22Rv1 (cell line): Measurements from ENCODE around the gene MCRS1.
A peak's percentile ranks its signal among the peaks of the same experiment; 100 is the strongest.
"Not testable (repeated sequence)": the region's sequence is repeated elsewhere in the genome, so short reads cannot be mapped to it uniquely, and the experiment has no call there.

Experiments
- H3K27ac ChIP-seq: fragments of 450-650 bp; 2 replicates; pipeline ENCODE4 v1.5.1; 2017
- ZFX ChIP-seq: fragments of 450-650 bp; IDR thresholded peaks from 2 replicates; pipeline ENCODE4 v1.6.1; 2017; ENCODE audit warnings: antibody characterized with exemption, borderline replicate concordance
- TF ChIP-seq, protein P1 (sequence below): fragments of 450-650 bp; IDR thresholded peaks from 2 replicates; pipeline ENCODE4 v1.5.1; 2017; ENCODE audit warnings: mild to moderate bottlenecking

The MCRS1 gene

DNA sequence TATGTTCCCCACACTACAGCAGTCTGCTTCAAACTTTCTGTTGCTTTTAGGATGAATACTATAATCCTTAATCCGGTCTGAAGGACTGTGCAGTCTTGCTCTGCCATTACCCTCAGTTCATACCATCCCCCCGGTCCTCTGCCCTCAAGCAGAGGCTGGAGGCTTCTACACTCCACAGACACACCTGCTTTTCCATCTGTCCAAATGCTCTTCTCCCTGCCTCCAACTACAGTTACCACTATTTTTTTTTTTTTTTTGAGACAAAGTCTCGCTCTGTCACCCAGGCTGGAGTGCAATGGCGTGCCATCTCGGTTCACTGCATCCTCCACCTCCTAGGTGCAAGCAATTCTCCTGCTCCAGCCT lies 48.4 kb downstream of the MCRS1 start:
- no peak for TF ChIP-seq ZFX
- TF ChIP-seq, protein P1, sequence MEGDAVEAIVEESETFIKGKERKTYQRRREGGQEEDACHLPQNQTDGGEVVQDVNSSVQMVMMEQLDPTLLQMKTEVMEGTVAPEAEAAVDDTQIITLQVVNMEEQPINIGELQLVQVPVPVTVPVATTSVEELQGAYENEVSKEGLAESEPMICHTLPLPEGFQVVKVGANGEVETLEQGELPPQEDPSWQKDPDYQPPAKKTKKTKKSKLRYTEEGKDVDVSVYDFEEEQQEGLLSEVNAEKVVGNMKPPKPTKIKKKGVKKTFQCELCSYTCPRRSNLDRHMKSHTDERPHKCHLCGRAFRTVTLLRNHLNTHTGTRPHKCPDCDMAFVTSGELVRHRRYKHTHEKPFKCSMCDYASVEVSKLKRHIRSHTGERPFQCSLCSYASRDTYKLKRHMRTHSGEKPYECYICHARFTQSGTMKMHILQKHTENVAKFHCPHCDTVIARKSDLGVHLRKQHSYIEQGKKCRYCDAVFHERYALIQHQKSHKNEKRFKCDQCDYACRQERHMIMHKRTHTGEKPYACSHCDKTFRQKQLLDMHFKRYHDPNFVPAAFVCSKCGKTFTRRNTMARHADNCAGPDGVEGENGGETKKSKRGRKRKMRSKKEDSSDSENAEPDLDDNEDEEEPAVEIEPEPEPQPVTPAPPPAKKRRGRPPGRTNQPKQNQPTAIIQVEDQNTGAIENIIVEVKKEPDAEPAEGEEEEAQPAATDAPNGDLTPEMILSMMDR: no peak
- H3K27ac ChIP-seq: no peak overlapping the region

DNA sequence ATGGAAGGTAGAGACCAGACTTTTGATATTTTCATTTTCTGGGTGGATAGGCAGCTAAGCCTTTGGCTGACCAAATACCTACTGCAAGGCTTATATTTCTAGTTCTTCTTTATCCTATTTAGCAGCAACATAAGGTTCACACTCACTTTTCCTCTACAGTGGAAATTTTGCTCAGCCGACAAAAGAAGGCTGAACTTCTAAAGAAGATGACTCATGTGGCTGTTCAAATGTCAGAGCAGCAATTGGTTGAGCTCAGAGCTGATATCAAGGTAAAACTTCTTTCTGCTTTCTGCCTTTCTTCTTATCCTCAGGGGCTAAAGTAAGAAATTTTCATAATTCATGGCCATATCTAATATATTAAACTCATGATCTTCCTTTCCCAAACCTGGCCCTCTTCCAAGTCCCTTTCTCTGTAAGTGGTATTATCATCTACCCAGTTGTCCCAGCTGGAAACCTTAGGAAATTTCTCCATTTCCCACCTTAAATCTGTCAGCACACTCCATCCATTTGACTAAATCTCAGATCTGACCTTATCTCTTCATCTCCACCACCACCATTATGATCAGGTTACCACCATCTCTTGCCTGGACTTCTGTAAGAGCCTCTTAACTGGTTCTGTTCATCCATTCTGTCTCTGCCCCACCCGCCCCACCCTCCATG lies 48.9 kb downstream of the MCRS1 start:
- H3K27ac ChIP-seq: no peak overlapping the region
- no peak for TF ChIP-seq ZFX
- TF ChIP-seq, protein P1: no peak

DNA sequence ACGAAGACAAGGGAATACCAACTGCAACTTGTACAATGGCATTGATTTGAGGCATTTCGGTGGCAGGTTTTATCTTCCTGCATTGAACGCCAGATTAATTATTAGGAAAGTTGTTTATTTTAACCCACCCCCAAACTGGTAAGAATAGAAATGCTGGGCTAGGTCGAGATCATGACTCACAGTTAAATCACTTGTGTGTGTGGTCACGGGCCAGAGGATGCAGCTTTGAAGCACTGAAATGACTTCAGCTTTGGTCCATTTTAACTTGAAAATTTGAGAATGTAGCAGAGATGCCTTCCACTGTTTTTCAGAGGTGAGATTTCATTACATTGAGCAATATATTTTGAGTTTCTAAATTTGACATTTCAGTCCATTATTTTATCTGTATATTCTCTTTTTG lies 52.7 kb downstream of the MCRS1 start:
- no peak overlapping the region for H3K27ac ChIP-seq
- no peak for TF ChIP-seq ZFX
- TF ChIP-seq, protein P1: no peak

DNA sequence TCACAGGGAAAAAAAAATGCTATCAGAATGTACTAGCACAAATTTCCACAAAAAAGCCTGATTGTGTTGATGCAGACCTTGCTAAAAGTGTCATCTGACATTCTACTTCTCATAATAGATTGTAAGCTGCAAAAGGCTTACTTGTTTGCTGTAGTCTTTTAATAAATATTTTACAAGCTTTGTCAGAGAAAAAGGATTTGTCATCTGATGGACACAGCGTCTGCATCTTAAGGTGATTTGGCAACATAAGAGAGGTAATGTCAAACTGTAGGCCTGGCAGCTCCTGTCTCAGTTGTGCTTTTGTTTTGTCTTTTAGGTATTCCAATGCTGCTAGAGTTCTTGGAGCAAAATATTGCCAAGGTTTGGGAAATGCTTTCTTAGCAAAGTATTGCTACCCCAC lies 55.4 kb downstream of the MCRS1 start:
- peak overlapping the region; percentile 65 for H3K27ac ChIP-seq

DNA sequence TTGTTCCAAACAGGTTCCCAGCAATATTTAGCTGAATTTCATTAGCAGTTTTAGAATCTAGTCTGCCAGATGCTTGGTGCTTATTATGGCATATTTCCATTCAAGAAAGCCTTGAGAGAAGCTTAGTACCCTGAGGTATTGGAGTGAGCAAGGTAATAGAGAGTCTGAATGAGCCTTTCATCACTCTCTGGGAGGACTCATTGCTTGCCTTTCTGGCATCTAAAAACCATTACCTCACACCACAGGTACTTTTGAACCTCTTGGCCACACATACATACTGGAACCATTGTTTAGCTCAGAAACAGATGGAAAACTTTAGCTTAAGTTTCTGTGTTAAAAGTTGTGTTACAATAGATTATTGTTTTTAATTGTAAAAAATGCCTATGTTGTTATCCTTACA lies 56.5 kb downstream of the MCRS1 start:
- TF ChIP-seq, protein P1: no peak
- no peak for TF ChIP-seq ZFX
- no peak overlapping the region for H3K27ac ChIP-seq

More for the DNA sequence above, 55.4 kb downstream of the MCRS1 start:
- TF ChIP-seq, protein P1: no peak
- TF ChIP-seq ZFX: no peak

DNA sequence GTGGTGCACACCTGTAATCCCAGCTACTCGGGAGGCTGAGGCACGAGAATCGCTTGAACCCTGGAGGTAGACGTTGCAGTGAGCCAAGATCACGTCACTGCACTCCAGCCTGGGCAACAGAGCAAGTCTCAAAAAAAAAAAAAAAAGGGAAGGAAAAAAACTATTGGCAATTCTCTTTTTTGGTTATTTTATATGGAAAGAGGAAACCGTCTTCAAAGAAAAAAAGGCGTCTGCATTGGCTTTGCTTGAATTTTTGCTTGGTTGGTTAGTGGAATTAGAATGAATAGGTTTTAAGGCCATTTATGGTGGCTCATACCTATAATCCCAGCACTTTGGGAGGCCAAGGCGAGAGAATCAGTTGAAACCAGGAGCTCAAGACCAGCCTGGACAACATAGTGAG lies 58.3 kb downstream of the MCRS1 start:
- not testable (repeated sequence) for H3K27ac ChIP-seq
